HG03097 (cell line): Measurements from ENCODE around the gene ASB11.
"Not testable (repeated sequence)": the region's sequence is repeated elsewhere in the genome, so short reads cannot be mapped to it uniquely, and the experiment has no call there.

ENCODE experiments used
- ATAC-seq: cut with Tn5 transposase; IDR thresholded peaks from one replicate; pipeline ENCODE4 v1.9.1; 2021; ENCODE audit not compliant: unreplicated experiment, low FRiP score

The ASB11 gene

DNA sequence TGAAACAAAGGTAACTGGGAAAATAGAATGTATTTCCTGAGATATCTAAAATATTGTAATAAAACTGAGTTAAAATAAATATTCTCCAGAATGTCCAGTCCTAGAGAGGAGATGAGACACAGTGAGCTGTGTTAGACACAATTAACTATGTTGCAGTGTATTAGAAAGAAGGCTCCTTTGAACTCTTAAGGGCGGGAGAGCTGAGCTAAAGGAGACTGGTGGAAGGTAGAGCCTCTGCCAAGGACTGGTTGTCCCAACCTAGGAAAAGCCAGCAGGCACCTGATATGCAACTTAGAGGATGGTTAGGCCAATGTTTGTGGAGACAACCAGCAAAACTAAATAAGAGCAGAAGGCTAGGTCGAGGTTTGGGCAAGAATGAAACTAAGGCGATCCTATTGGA lies 4.3 kb downstream of the ASB11 start:
- ATAC-seq: no peak

DNA sequence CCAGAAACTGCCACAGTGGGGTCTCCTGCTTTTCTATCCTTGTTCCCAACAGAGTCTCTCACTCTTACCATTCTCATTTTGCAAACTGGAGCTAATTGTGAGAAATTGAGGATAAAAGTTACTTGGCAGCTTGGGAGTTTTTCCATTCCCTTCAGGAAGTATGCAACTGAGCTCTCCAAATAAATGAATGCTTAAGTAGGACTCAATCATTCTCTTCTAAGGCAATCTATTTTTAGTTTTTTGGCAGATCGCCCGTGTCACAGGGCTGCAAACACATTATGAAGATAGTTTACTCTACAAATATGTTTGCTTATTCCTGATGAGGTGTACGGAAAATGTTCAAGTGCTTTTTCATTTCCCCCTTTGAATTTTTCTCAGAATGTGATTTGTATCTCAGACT lies 5.3 kb downstream of the ASB11 start:
- no peak for ATAC-seq

DNA sequence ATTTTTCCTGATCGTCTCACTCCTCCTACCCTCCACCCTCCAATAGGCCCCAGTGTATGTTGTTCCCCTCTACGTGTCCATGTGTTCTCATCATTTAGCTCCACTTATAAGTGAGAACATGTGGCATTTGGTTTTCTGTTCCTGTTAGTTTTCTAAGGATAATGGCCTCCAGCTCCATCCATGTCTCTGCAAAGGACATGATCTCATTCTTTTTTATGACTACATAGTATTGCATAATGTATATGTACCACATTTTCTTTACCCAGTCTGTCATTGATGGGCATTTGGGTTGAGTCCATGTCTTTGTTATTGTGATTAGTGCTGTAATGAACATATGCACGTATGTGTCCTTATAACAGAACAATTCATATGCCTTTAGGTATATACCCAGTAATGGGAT lies 9.5 kb downstream of the ASB11 start:
- ATAC-seq: not testable (repeated sequence)

DNA sequence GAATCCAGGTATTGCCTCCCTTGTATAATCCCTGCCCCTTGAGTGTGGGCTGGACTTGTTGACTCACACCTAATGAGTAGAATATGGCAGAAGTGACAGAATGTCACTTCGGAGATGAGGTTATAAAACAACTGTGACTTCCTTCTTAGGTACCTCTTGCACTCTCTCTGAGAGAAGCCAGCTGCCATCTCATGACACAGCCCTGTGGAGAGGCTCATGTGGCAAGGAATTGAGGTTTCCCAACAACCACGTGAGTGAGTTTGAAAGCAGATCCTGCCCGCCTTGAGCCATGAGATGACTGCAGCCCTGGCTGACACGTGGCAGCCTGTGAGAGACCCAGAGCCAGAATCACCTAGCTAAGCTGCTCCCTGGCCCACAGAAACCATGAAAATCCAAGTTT lies 13.5 kb downstream of the ASB11 start:
- ATAC-seq: no peak

DNA sequence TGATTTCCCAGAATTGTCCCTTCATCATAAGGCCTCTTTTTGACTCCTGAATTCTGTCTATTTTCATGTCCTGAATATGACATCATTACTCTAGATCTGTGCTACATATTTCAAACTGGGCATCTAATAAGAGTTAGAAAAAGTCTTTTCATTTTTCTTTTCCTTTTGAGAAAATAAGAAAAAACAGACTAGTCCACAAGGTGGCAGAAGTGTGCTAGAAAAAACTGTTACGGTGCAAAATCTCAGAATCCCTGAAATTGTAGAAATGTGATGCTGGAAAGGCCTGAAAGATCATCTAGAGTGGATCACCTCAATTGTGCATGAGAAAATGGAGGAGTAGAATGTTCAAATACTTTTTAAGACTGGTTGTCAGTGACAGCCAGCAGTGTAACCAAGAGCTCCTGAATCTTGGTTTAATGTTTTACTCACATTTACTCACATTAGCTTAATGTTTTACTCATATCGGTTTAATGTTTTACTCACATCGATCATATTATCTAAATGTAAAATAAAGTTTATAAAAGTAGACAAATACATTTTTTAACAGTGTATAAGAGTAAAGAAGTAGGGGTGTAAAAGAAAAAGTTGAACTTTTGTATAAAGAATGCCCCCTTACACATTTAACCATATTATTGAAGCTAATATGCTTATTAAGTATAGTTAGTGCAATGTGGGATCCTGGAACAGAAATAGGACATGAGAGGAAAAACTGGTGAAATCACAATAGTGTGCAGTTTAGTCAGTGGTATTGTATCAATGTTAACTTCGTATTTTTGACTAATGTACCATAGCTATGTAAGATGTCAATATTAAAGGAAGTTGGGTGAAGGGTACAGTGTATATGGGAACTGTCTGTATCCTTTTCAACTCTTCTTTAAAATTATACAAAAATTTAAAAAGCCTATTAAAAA lies 15.2 kb downstream of the ASB11 start:
- ATAC-seq: no peak

DNA sequence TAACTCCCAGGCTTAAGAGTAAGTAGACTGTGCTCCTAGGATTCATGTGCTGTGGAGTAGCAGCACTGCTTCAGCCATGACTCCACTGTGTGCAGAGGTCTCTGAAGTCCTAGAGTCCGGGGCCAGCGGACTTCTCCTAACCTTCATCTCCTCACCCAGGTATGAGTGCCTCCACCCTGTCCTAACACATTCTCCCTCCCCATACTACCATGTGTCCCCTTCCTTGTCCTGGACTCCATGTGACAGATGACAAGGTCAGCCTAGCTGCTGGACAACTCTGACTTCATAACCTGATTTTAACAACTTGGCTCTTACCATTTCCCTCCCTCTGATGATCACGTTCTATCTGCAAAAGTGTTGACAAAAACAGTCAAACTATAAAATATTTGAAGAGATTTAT lies 16.7 kb downstream of the ASB11 start:
- ATAC-seq: no peak

DNA sequence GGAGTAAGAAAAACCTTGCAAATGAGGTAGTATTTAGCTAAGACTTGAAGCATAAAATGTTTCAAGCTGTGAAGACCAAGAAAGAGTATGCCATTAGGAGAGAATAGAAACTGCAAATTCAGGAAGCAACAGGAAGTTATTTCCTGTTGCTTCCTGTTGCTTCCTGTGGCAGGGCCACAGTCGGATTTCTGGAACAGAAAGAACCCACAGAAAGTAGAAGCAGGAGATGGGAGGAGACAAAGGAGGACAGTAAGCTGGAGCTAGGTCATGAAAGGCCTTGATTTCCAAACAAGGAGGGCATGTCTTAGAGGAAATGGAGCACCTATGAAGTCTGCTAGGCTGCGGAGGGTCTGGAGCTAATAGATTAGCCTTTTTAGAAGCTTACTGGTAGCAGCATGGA lies 17.2 kb downstream of the ASB11 start:
- ATAC-seq: no peak

DNA sequence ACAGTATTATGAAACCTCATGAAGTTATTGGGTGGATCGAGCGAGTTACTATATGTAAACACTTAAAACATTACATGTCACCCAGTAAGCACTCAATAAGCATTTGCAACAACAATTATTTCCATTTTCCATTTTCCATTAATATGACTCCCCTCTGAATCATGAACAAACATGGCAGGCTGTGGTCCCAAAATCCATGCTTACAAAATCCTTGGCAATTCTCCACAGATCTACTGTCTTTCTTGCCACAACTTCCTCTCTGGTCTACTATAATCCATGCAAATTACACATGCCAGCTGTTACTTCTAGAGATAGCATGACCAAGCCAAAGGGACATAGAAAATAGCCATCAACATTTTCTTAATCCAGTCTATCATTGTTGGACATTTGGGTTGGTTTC lies 22.0 kb downstream of the ASB11 start:
- no peak for ATAC-seq

DNA sequence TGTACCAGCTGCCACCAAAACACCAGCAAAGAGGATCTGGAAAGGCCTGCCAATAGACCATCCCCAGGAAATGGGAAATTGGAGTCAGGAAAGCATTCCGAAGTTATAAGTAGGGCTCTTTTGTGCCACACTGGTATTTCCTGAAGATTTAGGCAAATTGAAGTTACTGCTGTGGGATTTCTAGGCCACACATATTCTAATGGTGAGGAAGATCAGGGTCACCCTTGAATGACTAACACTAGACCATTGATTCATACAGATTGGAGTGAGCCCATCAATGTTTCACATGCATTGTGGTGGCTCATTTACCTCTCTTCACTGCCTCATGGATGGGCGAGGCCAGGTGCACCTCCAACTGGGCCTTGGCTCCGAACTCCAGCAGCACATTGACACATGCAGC lies 22.6 kb downstream of the ASB11 start:
- no peak for ATAC-seq

DNA sequence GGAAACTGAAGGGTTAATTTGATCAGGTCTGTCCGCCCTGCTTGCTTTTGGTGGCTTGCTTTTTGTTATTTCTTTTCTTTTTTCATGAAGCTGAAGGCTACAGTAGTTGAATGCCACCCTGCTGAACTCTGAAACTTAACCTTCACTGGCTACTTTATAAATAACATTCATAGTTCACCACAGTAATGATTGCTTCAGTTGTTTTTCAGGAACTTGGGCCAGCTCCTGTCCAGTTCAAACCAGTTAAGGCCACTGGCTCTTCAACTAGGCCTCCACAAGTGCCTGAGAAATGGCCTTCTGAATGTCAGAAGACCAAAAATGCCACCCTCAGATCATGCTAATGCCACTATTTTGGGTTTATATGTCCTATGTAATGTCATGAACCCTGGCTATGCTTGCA lies 37.8 kb downstream of the ASB11 start:
- no peak for ATAC-seq

DNA sequence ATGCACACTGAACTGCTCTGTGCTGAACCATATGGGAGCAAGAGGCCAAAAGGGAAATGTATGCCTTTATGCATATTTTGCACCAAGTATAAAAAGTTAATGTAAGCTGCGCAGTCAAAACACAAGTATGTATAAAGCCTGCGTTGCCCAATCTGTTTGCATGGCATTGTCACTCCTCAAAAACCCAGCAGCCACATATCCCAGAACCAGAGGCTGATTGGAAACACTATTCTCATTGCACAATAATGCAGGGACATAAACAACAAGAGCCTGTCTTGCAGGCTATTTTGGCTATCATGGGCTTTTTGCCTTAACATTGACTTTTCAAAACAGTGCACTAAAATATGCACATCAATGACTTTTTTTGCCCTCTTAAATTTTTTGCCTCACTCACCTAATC lies 40.5 kb downstream of the ASB11 start:
- no peak for ATAC-seq

DNA sequence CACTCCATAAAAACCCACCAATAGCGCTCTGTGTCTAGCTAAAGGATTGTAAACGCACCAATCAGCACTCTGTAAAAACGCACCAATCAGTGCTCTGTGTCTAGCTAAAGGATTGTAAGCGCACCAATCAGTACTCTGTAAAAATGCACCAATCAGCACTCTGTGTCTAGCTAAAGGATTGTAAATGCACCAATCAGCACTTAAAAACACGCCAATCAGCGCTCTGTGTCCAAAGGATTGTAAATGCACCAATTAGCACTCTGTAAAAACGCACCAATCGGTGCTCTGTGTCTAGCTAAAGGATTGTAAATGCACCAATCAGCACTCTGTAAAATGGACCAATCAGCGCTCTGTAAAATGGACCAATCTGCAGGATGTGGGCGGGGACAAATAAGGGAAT lies 42.2 kb downstream of the ASB11 start:
- not testable (repeated sequence) for ATAC-seq

DNA sequence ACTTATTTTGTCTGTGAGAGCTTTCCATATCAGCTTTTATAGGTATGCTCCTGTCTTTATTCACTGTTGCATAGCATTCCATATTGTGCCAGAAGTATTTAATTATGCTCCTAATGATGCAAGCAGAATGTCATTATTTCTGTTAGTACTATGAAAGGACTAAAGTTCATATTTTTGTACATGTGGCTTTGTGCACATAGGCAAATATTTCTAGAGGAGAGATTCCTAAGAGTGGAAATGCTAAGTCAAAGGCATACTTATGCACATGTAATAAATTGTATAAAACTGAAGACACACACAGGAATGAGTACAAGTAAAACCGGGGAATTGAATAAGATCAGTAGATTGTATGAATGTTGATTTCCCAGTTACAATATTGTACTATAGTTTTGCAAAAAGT lies 43.7 kb downstream of the ASB11 start:
- ATAC-seq: no peak

DNA sequence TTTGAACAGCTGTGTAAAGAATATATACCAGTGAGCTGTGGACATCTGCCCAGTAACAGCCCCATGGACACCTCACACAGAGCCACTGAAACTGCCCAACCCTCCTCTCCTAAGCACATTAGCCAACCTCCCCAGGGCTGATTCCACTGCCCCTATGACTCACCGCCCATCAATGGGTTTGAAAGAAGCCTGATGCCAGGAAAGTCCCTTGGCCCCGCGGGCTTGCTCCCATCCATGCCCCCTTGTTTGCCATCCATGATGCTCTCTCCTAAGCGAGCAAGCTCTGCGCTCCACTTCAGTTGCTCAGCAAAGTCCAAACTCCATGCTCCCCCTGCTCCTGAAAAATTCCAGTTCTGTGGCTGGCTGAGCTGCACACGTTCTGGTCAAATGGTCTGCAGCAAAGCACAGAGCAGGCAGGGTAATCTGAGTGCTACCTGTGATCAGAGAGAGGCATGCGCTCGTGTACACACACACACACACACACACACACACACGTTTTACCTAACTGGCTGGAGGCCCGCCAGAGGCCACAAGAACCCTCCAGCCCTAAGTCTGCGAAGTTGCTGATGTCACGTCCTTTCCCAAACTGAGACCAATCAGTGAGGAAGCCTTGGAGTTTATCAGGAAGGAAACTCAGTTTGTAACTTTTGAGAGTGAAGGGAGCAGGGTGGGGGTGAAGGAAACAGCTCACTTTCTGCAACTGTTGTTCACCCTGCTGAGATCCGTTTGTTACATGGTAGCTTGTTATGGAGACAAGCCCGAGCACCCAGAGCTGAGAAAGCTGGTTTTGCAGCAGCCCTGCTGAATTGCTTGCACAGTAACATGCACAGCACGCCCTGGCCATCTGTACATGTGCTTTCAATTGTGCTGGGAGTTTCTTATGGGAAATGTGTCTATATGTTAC lies 45.6 kb downstream of the ASB11 start, which contains the start of gene ASB9:
ASB9 (minus strand) TSS at position 466 of the 904 bp plus-strand sequence; CDS start at position 257, 209 bp downstream.
- no peak for ATAC-seq

DNA sequence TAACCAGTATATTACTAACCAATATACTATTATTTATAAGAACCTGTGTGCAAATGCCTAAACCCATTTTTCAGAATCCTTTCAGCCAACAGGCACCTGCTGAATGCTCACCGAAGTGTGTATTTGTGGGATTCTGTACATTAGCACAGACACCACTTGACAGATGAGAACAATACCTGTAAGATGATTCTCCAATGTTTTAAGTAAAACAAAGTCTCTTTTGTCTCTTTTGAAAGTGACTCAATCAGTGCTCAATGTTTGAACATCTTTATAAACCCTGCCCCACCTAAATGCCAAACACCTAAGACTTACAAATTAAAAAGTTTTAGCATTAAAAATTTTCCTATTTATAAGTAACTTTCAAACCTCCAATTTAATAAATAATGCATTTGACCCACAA lies 46.3 kb downstream of the ASB11 start:
- ATAC-seq: no peak

DNA sequence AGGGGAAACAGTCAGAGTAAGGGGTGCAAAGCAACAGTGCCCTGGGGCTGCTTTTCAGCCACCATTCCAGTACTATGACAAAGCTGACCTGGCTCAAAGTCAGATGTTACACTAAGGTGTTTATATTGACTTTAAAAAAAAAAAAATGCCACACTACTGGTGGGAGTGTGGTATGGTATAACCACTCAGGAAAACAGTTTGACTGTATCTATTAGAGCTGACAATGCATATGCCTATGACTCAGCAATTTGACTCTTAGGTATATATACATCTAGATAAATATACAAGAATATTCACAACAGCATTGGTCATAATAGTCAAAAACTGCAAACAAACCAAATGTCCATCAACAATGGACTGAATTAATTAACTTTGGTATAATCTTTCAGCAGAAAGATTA lies 60.6 kb downstream of the ASB11 start:
- ATAC-seq: no peak

DNA sequence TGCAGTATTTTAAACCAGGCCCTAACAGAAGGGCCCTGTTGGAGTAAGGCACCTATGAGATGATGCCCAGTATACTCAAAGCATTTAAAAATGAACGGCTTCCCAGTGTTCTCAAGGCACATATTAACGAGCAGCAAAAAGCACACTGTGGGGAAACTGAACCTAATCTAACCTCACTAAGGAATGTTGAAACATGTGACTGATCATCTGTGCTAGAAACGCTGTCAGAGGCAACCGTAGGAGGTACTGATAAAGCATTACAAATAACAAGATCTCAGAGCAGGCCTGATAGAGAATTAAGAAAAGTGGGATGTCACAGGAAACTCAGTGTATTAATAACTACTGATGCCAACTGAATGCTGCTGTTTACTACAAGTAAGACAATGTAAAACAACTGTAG lies 69.5 kb downstream of the ASB11 start:
- ATAC-seq: no peak

DNA sequence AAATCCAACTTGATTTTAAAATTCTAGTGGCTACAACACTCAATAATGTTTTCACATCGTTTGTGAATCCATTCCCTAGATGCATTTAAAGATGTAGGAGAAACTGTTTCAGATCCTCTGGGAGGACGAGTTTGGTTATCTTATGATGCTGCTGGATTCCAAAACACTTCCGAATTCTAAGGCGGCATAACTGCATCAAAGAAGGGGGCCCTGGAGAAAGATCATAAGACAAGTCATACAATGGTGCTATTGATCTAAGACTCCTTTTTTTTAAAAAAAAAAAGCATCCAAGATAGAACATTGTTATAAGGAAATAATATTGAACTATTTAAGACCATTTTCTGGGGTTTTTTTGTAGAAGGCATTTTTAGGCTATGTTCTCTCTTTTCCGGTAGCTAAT lies 71.0 kb downstream of the ASB11 start:
- ATAC-seq: no peak

DNA sequence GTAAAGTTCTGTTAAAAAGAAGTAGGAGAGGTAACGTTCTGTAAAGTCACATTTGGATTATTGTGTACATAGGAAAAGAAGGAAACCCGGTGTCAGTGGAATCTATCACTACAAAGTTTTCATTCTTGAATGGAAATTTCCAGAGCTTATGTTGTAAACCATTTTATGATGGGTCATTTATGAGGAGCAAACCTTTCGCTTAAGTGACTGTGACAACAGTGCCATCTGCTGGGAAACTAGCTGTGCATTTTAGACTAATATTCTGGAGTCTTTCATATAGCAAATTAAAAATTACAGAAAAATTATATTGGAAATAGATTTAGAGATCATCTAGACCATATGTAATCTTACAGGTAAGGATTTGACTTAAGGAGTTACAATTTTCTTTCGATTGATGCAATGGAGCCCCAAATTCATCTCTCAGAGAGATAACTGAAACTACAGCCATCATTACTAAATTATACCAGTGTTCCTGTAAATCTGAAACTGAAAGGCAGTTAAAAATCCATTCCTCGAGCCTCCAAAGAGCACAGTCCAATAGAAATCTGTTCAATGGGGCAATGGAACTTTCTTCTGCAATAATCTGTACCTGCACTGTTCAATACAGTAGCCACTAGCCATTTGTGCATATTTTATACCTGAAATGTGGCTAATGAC lies 72.4 kb downstream of the ASB11 start:
- ATAC-seq: no peak

DNA sequence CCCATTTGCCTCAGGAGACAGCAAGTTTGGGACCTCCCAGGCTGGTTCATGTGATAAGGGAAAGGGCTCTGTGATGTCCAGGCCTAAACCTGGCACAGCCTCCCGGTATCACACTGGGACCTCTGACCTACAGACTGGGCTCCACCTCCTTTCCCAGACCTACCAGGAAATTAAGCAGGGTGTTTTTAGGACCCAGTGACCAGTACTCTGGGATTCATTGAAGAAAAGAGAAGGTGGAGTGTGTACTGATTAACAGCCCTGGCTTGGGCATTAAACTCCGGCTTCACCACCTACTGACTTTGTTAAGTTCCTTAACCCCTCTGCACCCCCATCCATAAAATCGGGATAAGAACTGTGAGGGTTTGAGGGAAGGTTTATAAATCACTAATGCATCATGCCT lies 74.1 kb downstream of the ASB11 start:
- ATAC-seq: no peak

DNA sequence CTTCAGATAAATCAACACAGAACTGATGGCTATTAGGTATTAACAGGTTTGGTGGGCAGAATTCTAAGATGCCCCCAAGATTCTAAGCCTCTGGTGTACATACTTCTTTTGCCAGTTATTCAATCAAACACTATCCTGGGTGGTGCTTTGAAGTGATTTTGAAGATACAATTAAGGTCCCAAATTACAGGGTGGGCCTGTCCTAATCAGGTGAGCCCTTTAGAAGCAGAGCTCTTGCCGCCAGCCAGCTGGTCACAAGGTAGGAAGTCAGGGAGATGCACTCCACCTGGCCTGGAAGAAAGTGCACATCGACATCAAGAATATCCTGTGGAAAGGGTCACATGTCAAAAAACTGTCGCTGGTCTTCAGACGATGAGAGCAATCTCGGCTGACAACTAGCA lies 75.0 kb downstream of the ASB11 start:
- ATAC-seq: no peak
